GM13976 (cell line): Measurements from ENCODE around the gene MGST1.

Experiments used
- DNase-seq: peaks from one replicate; pipeline ENCODE4 v3.0.0; 2012; ENCODE audit warnings: low spot score
- CTCF ChIP-seq: IDR thresholded peaks from 2 replicates; pipeline ENCODE4 v1.5.1; 2012; ENCODE audit warnings: borderline replicate concordance, mild to moderate bottlenecking; ENCODE audit not compliant: insufficient read depth; ENCODE audit errors: extremely low read depth, missing control alignments, control extremely low read depth
- in situ Hi-C: fragments of 300-500 bp; cut with MboI; formaldehyde crosslinking; loops from one replicate; pipeline ENCODE4 v1.12.0; 2022; ENCODE audit warnings: low sequenced_read_pairs, mixed read lengths, inconsistent platforms; ENCODE audit not compliant: unreplicated experiment

The MGST1 gene

GRCh38 chr12:16310934-16311333, 36.5 kb upstream of the MGST1 start:
- in situ Hi-C loops, result no loop called here
- DNase-seq, result no peak
- TF ChIP-seq CTCF, result no peak

GRCh38 chr12:16323010-16323409, 24.4 kb upstream of the MGST1 start:
- in situ Hi-C loops, result no loop called here
- no peak for TF ChIP-seq CTCF
- DNase-seq, result no peak

- in situ Hi-C loops, result no loop called here
- no peak for TF ChIP-seq CTCF
- DNase-seq, result no peak
These were observed 23.8 kb upstream of the MGST1 start for GRCh38 chr12:16323638-16324037.

GRCh38 chr12:16324272-16324671, 23.2 kb upstream of the MGST1 start:
- no peak for TF ChIP-seq CTCF
- no peak for DNase-seq
- in situ Hi-C loops, result no loop called here

GRCh38 chr12:16324772-16325171, 22.7 kb upstream of the MGST1 start:
- no peak for TF ChIP-seq CTCF
- DNase-seq, result no peak
- in situ Hi-C loops, result no loop called here

GRCh38 chr12:16325426-16325825, 22.0 kb upstream of the MGST1 start:
- TF ChIP-seq CTCF, result no peak
- DNase-seq, result no peak

GRCh38 chr12:16327963-16328362, 19.5 kb upstream of the MGST1 start:
- no peak for TF ChIP-seq CTCF
- DNase-seq, result no peak
- in situ Hi-C loops, result no loop called here

More at GRCh38 chr12:16325426-16325825, 22.0 kb upstream of the MGST1 start:
- in situ Hi-C loops, result no loop called here
